Endodermal cell (in vitro differentiated cells): ENCODE results near the gene EVPL. TPM values are rescaled to one million over a fixed set of nuclear protein-coding genes. Genes with fewer than 3 reads are reported as not detected.

Experiments used
- DNase-seq: peaks from one replicate; pipeline ENCODE4 v3.0.0-alpha.2; 2017
- H3K27ac ChIP-seq: 2 replicates; pipeline ENCODE4 v1.5.1; 2013; ENCODE audit warnings: mild to moderate bottlenecking, low read depth, low read length, moderate library complexity
- H3K27me3 ChIP-seq: 2 replicates; pipeline ENCODE4 v1.6.1; 2013; ENCODE audit warnings: mild to moderate bottlenecking, low read length, moderate library complexity; ENCODE audit not compliant: insufficient read depth, control insufficient read depth, poor library complexity, severe bottlenecking
- H3K36me3 ChIP-seq: 2 replicates; pipeline ENCODE4 v1.7.0; 2013; ENCODE audit warnings: mild to moderate bottlenecking, low read length, moderate library complexity; ENCODE audit not compliant: control insufficient read depth, insufficient read depth
- H3K4me1 ChIP-seq: one replicate; pipeline ENCODE4 v1.7.0; 2013; ENCODE audit warnings: low read length; ENCODE audit not compliant: control insufficient read depth, insufficient read depth
- H3K4me3 ChIP-seq: 2 replicates; pipeline ENCODE4 v1.5.1; 2013; ENCODE audit warnings: mild to moderate bottlenecking, low read length, moderate library complexity
- H3K9ac ChIP-seq: 2 replicates; pipeline ENCODE4 v1.6.1; 2013; ENCODE audit warnings: mild to moderate bottlenecking, low read length, moderate library complexity; ENCODE audit not compliant: poor library complexity, severe bottlenecking; ENCODE audit errors: extremely low read depth
- H3K9me3 ChIP-seq: 2 replicates; pipeline ENCODE4 v1.6.1; 2013; ENCODE audit warnings: mild to moderate bottlenecking, low read length, moderate library complexity; ENCODE audit not compliant: control insufficient read depth
- H3K27ac Mint-ChIP-seq: 2 replicates; pipeline ENCODE4 v1.8.0; 2020; ENCODE audit warnings: mixed read lengths
- H3K27me3 Mint-ChIP-seq: 2 replicates; pipeline ENCODE4 v1.8.0; 2021; ENCODE audit warnings: mild to moderate bottlenecking, mixed read lengths; ENCODE audit not compliant: insufficient read depth
- H3K36me3 Mint-ChIP-seq: 2 replicates; pipeline ENCODE4 v1.8.0; 2020; ENCODE audit warnings: low read depth, mixed read lengths
- H3K4me1 Mint-ChIP-seq: 2 replicates; pipeline ENCODE4 v1.8.0; 2020; ENCODE audit warnings: mixed read lengths
- H3K4me3 Mint-ChIP-seq: 2 replicates; pipeline ENCODE4 v1.8.0; 2020; ENCODE audit warnings: mild to moderate bottlenecking, moderate library complexity, mixed read lengths
- H3K9me3 Mint-ChIP-seq: 2 replicates; pipeline ENCODE4 v1.8.0; 2020; ENCODE audit warnings: mild to moderate bottlenecking, mixed read lengths
- CTCF ChIP-seq: fragments of 200-600 bp; sonication (generic); conservative IDR thresholded peaks from 2 replicates; pipeline ENCODE4 v1.5.0; 2021; ENCODE audit warnings: antibody characterized with exemption, mild to moderate bottlenecking
- WGBS, 2 experiments: methylation state at CpG; one replicate each; pipeline versions ENCODE4 v1.1.5 to v1.1.7; 2013; ENCODE audit warnings: missing lambda C conversion rate in 2 of 2, mixed read lengths in 1 of 2; ENCODE audit not compliant: insufficient coverage in 1 of 2, insufficient read length in 1 of 2; 5-methylcytosine and 5-hydroxymethylcytosine counted together
- total RNA-seq, 2 donors: library from RNA; stranded (reverse); fragmentation: NEBNext Ultra II Directional in 1 of 2; extraction: Animal tissue kit (Norgen Biotek cat#: 25700) in 1 of 2; gene quantifications; 2 replicates in 1 of 2; 3 replicates in 1 of 2; pipeline ENCODE4 v1.2.1, GENCODE V29; 2021

EVPL gene
- total RNA-seq, 2 donors from 2014 or later, result 0.20 to 0.51 TPM

GRCh38 chr17:76032780-76033108 is 5.6 kb upstream of the EVPL start:
- Histone ChIP-seq H3K27me3 (no peaks in the 10 kb centered on the region), H3K9me3 (no peaks in the 10 kb centered on the region), H3K27ac (no peak overlapping the region), H3K4me3 (no peak overlapping the region), H3K36me3 (peaks cover 4% of the 10 kb centered on the region), H3K4me1 (peaks cover 4% of the 10 kb centered on the region), H3K9ac (no peak overlapping the region)
- Mint-ChIP-seq H3K27me3 (peaks cover 5% of the 10 kb centered on the region), H3K9me3 (no peaks in the 10 kb centered on the region), H3K4me1 (peaks cover 14% of the 10 kb centered on the region), H3K27ac (no peak overlapping the region), H3K4me3 (no peak overlapping the region), H3K36me3 (no peaks in the 10 kb centered on the region)
- TF ChIP-seq CTCF, result no peak
- DNase-seq, result no peak
- WGBS, 2 experiments, result 94 to 97% methylated on average over 3 to 5 of the region's 5 CpGs

GRCh38 chr17:76032073-76032779 is 5.1 kb upstream of the EVPL start:
- no peak overlapping the region for H3K4me3 ChIP-seq
- peaks cover 18% of the 10 kb centered on the region for H3K4me1 Mint-ChIP-seq

GRCh38 chr17:76026714-76027158 is 370 bp downstream of the EVPL start:
- Histone ChIP-seq H3K4me1 (peaks cover 4% of the 10 kb centered on the region), H3K4me3 (no peak overlapping the region), H3K27ac (no peak overlapping the region), H3K27me3 (no peaks in the 10 kb centered on the region), H3K9ac (no peak overlapping the region), H3K9me3 (no peaks in the 10 kb centered on the region), H3K36me3 (no peaks in the 10 kb centered on the region)
- peaks cover 5% of the 10 kb centered on the region for H3K27me3 Mint-ChIP-seq
- DNase-seq, result no peak
- no peaks in the 10 kb centered on the region for H3K9me3 Mint-ChIP-seq
- no peaks in the 10 kb centered on the region for H3K36me3 Mint-ChIP-seq
- 90% methylated on average over 2 to 15 of the region's 15 CpGs for WGBS, 2 experiments
- H3K4me1 Mint-ChIP-seq, result peaks cover 12% of the 10 kb centered on the region
- H3K4me3 Mint-ChIP-seq, result no peak overlapping the region
- no peak for TF ChIP-seq CTCF
- H3K27ac Mint-ChIP-seq, result no peak overlapping the region

More at GRCh38 chr17:76032073-76032779, 5.1 kb upstream of the EVPL start:
- Mint-ChIP-seq H3K9me3 (no peaks in the 10 kb centered on the region), H3K27ac (no peak overlapping the region), H3K4me3 (no peak overlapping the region), H3K27me3 (peaks cover 5% of the 10 kb centered on the region), H3K36me3 (no peaks in the 10 kb centered on the region)
- Histone ChIP-seq H3K9ac (no peak overlapping the region), H3K27ac (no peak overlapping the region), H3K36me3 (no peaks in the 10 kb centered on the region), H3K4me1 (peaks cover 4% of the 10 kb centered on the region), H3K9me3 (no peaks in the 10 kb centered on the region), H3K27me3 (no peaks in the 10 kb centered on the region)
- TF ChIP-seq CTCF, result no peak
- 95 to 97% methylated on average over 11 to 20 of the region's 20 CpGs for WGBS, 2 experiments
- no peak for DNase-seq
